Neuron (in vitro differentiated cells): Measurements from ENCODE around the gene FAM47E.
"Not testable (repeated sequence)": the region's sequence is repeated elsewhere in the genome, so short reads cannot be mapped to it uniquely, and the experiment has no call there.

ENCODE experiments used
- H2AFZ ChIP-seq: one replicate; pipeline ENCODE4 v1.6.1; 2013; ENCODE audit warnings: low read depth, mild to moderate bottlenecking, inconsistent platforms, low read length, moderate library complexity
- H3K27me3 ChIP-seq: one replicate; pipeline ENCODE4 v1.6.1; 2013; ENCODE audit warnings: low read length; ENCODE audit not compliant: insufficient read depth
- H3K36me3 ChIP-seq: one replicate; pipeline ENCODE4 v1.6.1; 2013; ENCODE audit warnings: low read length; ENCODE audit not compliant: insufficient read depth
- H3K4me1 ChIP-seq: one replicate; pipeline ENCODE4 v1.6.1; 2013; ENCODE audit warnings: low read length; ENCODE audit not compliant: insufficient read depth
- H3K4me3 ChIP-seq: 2 replicates; pipeline ENCODE4 v1.5.1; 2013; ENCODE audit warnings: mild to moderate bottlenecking, low read length, moderate library complexity
- H3K9me3 ChIP-seq: one replicate; pipeline ENCODE4 v1.6.1; 2013; ENCODE audit warnings: low read length

Gene FAM47E

GRCh38 chr4:76234679-76235044 is 16.9 kb upstream of the FAM47E start:
- H3K27me3 ChIP-seq: no peaks in the 10 kb centered on the region
- no peaks in the 10 kb centered on the region for H3K36me3 ChIP-seq
- peak overlapping the region; percentile 61 for H3K4me3 ChIP-seq
- peak overlapping the region; percentile 88 for H2AFZ ChIP-seq
- H3K4me1 ChIP-seq: no peaks in the 10 kb centered on the region
- peaks cover 3% of the 10 kb centered on the region for H3K9me3 ChIP-seq

- Histone ChIP-seq H3K4me1 (no peaks in the 10 kb centered on the region), H3K9me3 (peaks cover 2% of the 10 kb centered on the region), H3K4me3 (no peak overlapping the region), H2AFZ (no peak overlapping the region), H3K27me3 (no peaks in the 10 kb centered on the region), H3K36me3 (no peaks in the 10 kb centered on the region)
Measured at GRCh38 chr4:76235407-76235806, 16.1 kb upstream of the FAM47E start.

DNA sequence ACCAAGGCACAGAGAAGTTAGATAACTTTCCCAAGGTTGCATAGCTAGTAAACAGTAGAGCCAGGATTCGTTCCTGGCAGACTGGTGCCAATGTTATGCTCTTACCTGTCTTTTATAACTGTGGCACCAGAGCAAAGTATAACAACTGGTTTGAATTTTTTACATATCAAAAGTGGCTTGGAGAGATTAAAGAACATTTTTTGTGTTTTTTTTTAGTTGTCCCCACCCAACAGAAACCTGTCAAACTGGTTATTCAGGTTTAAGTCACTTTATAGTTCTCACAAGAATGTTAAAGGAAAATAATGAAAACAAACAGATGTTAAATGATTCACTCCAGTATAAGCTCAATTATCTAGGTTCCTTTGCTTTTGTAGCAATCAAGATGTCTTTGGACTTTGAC is 15.6 kb upstream of the FAM47E start:
- no peak overlapping the region for H3K4me3 ChIP-seq
- no peaks in the 10 kb centered on the region for H3K36me3 ChIP-seq
- no peaks in the 10 kb centered on the region for H3K27me3 ChIP-seq
- peaks cover 1% of the 10 kb centered on the region for H3K9me3 ChIP-seq
- H3K4me1 ChIP-seq: no peaks in the 10 kb centered on the region
- no peak overlapping the region for H2AFZ ChIP-seq

- H2AFZ ChIP-seq: no peak overlapping the region
- no peak overlapping the region for H3K4me3 ChIP-seq
- H3K9me3 ChIP-seq: no peaks in the 10 kb centered on the region
- no peaks in the 10 kb centered on the region for H3K36me3 ChIP-seq
- H3K4me1 ChIP-seq: no peaks in the 10 kb centered on the region
- peaks cover 8% of the 10 kb centered on the region for H3K27me3 ChIP-seq
Measured at GRCh38 chr4:76238236-76238635, 13.3 kb upstream of the FAM47E start.

GRCh38 chr4:76238701-76239100 is 12.8 kb upstream of the FAM47E start:
- H3K36me3 ChIP-seq: no peaks in the 10 kb centered on the region
- no peak overlapping the region for H2AFZ ChIP-seq
- no peaks in the 10 kb centered on the region for H3K4me1 ChIP-seq
- H3K27me3 ChIP-seq: peaks cover 8% of the 10 kb centered on the region
- no peak overlapping the region for H3K4me3 ChIP-seq
- no peaks in the 10 kb centered on the region for H3K9me3 ChIP-seq

GRCh38 chr4:76240236-76240635 is 11.3 kb upstream of the FAM47E start:
- no peaks in the 10 kb centered on the region for H3K4me1 ChIP-seq
- no peaks in the 10 kb centered on the region for H3K36me3 ChIP-seq
- no peaks in the 10 kb centered on the region for H3K9me3 ChIP-seq
- H3K27me3 ChIP-seq: peaks cover 9% of the 10 kb centered on the region
- no peak overlapping the region for H3K4me3 ChIP-seq
- no peak overlapping the region for H2AFZ ChIP-seq

DNA sequence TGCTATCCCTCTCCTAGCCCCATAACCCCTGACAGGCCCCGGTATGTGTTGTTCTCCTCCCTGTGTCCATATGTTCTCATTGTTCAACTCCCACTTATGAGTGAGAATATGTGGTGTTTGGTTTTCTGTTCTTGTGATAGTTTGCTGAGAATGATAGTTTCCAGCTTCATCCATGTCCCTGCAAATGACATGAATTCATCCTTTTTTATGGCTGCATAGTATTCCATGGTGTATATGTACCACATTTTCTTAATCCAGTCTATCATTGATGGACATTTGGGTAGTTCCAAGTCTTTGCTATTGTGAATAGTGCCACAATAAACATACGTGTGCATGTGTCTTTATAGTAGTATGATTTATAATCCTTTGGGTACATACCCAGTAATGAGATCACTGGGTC is 7.6 kb upstream of the FAM47E start:
- H2AFZ ChIP-seq, H3K9me3 ChIP-seq, H3K36me3 ChIP-seq, H3K4me3 ChIP-seq, H3K4me1 ChIP-seq: not testable (repeated sequence)
- peaks cover 17% of the 10 kb centered on the region for H3K27me3 ChIP-seq

- no peaks in the 10 kb centered on the region for H3K36me3 ChIP-seq
- H2AFZ ChIP-seq: no peak overlapping the region
- H3K4me1 ChIP-seq: no peaks in the 10 kb centered on the region
- H3K9me3 ChIP-seq: no peaks in the 10 kb centered on the region
- H3K4me3 ChIP-seq: no peak overlapping the region
- H3K27me3 ChIP-seq: peaks cover 21% of the 10 kb centered on the region
Measured at GRCh38 chr4:76246025-76246424, 5.5 kb upstream of the FAM47E start.

- Histone ChIP-seq H3K27me3 (peaks cover 20% of the 10 kb centered on the region), H3K4me1 (peaks cover under 1% of the 10 kb centered on the region), H2AFZ (no peak overlapping the region), H3K9me3 (no peaks in the 10 kb centered on the region), H3K4me3 (no peak overlapping the region), H3K36me3 (no peaks in the 10 kb centered on the region)
Measured at GRCh38 chr4:76246852-76247251, 4.7 kb upstream of the FAM47E start.

DNA sequence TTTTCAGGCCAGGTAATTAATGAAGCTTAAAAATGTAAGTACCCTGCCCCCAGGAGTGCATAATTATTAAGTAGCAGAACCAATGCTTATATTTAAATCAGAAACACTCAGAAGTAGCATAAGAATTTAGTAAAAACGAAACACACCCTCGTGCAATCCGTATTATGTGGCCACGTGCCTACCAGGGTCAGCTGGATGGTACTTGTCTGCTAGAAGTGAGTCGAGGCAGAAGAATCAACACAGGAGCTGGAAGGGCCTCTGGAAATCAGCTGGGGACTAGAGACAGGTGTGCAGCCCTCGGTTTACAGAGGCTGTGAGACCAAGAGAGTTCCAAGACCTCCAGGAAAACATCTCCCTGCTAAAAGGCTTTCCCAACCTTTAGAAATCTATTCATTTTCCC is 559 bp upstream of the FAM47E start:
- no peaks in the 10 kb centered on the region for H3K9me3 ChIP-seq
- no peaks in the 10 kb centered on the region for H3K36me3 ChIP-seq
- peak overlapping the region; percentile 89 for H2AFZ ChIP-seq
- H3K27me3 ChIP-seq: peaks cover 7% of the 10 kb centered on the region
- H3K4me3 ChIP-seq: peak overlapping the region; percentile 68
- H3K4me1 ChIP-seq: peaks cover 7% of the 10 kb centered on the region

DNA sequence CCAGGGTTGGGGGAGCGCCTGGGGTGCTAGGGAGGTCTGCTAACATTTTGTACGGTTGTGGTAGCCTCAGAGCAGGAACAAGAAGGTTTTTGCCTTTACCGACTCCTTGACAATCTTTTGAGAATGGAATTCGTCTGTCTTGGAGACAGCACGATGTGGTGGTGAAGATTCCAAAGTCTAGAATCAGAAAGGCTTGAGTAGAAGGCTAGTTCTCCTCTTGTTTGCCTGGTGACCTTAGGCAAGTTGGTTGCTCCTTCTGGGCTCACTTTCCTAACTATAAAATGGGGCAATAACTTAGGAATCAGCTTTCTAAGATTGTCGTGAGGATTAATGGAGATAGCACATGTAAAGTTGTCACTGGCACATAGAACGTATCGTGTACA is 741 bp downstream of the FAM47E start:
- Histone ChIP-seq H3K4me1 (peaks cover 14% of the 10 kb centered on the region), H3K9me3 (no peaks in the 10 kb centered on the region), H2AFZ (peak overlapping the region; percentile 89), H3K36me3 (no peaks in the 10 kb centered on the region), H3K27me3 (peaks cover 5% of the 10 kb centered on the region), H3K4me3 (peak overlapping the region; percentile 68)

- Histone ChIP-seq H3K4me3 (no peak overlapping the region), H2AFZ (no peak overlapping the region), H3K9me3 (no peaks in the 10 kb centered on the region), H3K36me3 (no peaks in the 10 kb centered on the region), H3K4me1 (peaks cover 14% of the 10 kb centered on the region), H3K27me3 (peaks cover 5% of the 10 kb centered on the region)
Measured at GRCh38 chr4:76253511-76253910, 2.0 kb downstream of the FAM47E start.

DNA sequence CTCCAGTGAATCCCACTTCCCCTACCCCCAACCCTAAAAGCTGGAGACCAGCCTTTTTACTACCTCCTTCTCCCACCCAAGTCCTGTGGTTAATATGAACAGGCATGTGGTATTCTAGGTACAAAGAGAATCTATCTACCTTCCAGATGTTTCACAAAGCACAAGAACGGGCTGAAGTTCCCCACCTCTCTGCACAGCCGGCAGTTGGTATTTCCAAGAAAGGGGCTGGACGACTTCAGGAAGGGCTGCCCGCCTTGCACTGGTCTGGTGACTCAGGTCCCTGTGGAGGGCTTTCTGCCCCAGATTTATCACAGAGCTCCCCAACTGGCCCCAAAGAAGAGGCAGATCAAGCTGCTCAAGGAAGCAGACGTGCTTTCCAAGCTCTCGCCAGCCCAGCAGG is 4.5 kb downstream of the FAM47E start:
- Histone ChIP-seq H3K36me3 (no peaks in the 10 kb centered on the region), H2AFZ (no peak overlapping the region), H3K4me3 (no peak overlapping the region), H3K27me3 (no peaks in the 10 kb centered on the region), H3K4me1 (peaks cover 14% of the 10 kb centered on the region), H3K9me3 (no peaks in the 10 kb centered on the region)

DNA sequence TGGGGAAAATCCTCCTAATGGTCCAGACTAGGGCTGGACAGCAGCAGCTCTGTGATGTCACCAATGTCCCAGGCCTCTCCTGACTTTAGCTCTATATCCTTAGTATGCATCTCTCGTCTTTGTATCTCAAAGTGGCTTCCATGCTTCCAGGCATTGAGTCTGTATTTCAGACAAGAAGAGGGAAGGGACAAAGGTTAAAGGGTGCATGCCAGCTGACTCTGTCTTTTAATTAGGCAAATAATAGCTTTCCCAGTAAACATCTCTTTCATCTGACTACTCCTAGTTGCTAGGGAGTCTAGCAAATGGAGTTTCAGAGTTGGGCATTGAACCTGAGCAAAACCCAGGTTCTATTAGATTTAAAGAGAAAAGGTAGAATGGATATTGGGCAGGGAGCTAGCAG is 5.4 kb downstream of the FAM47E start:
- peaks cover 12% of the 10 kb centered on the region for H3K4me1 ChIP-seq
- H3K36me3 ChIP-seq: no peaks in the 10 kb centered on the region
- no peaks in the 10 kb centered on the region for H3K9me3 ChIP-seq
- no peaks in the 10 kb centered on the region for H3K27me3 ChIP-seq
- H2AFZ ChIP-seq: no peak overlapping the region
- no peak overlapping the region for H3K4me3 ChIP-seq
